Choroid plexus epithelial cell (primary cell): ENCODE results near the gene SMG5.

ENCODE experiments used
- DNase-seq: peaks from one replicate; pipeline ENCODE4 v3.0.0-alpha.2; 2010; ENCODE audit warnings: low read depth
- H3K4me3 ChIP-seq: 2 replicates; pipeline ENCODE4 v1.5.1; 2011; ENCODE audit warnings: low read depth, mild to moderate bottlenecking, control low read depth, low read length, moderate library complexity
- CTCF ChIP-seq: conservative IDR thresholded peaks from 2 replicates; pipeline ENCODE4 v1.5.1; 2011; ENCODE audit warnings: low read depth, mild to moderate bottlenecking, control low read depth, inconsistent platforms, low read length, moderate library complexity

The SMG5 gene

GRCh38 chr1:156308078-156308477 lies 25.5 kb upstream of the SMG5 start:
- no peak overlapping the region for H3K4me3 ChIP-seq
- peak; percentile 70 for DNase-seq
- no peak for TF ChIP-seq CTCF

- no peak overlapping the region for H3K4me3 ChIP-seq
- no peak for TF ChIP-seq CTCF
- no peak for DNase-seq
Measured at GRCh38 chr1:156305215-156305614, 22.6 kb upstream of the SMG5 start.

GRCh38 chr1:156303241-156303640 lies 20.6 kb upstream of the SMG5 start:
- no peak overlapping the region for H3K4me3 ChIP-seq
- no peak for DNase-seq
- no peak for TF ChIP-seq CTCF

- no peak for DNase-seq
- TF ChIP-seq CTCF: no peak
- H3K4me3 ChIP-seq: no peak within 1 kb of the TSS
Measured at GRCh38 chr1:156298852-156299357, 16.3 kb upstream of the SMG5 start, which contains the start of gene VHLL. Gene VHLL (minus strand): TSS chr1:156299307. CDS start chr1:156299189, 118 bp downstream.

GRCh38 chr1:156295391-156295947 lies 12.8 kb upstream of the SMG5 start, which contains the start of gene GLMP:
Gene GLMP (minus strand): TSS chr1:156295679. CDS start chr1:156295645, 34 bp downstream.
- no peak for TF ChIP-seq CTCF
- H3K4me3 ChIP-seq: peak within 1 kb of the TSS; percentile 92
- DNase-seq: peak; percentile 76

GRCh38 chr1:156293895-156294294 lies 11.3 kb upstream of the SMG5 start:
- TF ChIP-seq CTCF: no peak
- no peak overlapping the region for H3K4me3 ChIP-seq
- no peak for DNase-seq

- no peak for TF ChIP-seq CTCF
- no peak overlapping the region for H3K4me3 ChIP-seq
- no peak for DNase-seq
Measured at GRCh38 chr1:156293098-156293434, 10.4 kb upstream of the SMG5 start.
